Left lobe of liver (tissue), 2 donors: ENCODE measurements around the gene BLOC1S3. TPM values are rescaled to one million over a fixed set of nuclear protein-coding genes. Genes with fewer than 3 reads are reported as not detected.
"Not testable (repeated sequence)": the region's sequence is repeated elsewhere in the genome, so short reads cannot be mapped to it uniquely, and the experiment has no call there.

Experiments used
- ATAC-seq: fragments of 200-7000 bp; cut with Tn5 transposase; one replicate; pipeline ENCODE4 v1.9.1; 2020; ENCODE audit warnings: mild to moderate bottlenecking, moderate library complexity
- DNase-seq: peaks from one replicate; pipeline ENCODE4 v3.0.0-alpha.2; 2020; ENCODE audit warnings: low spot score
- total RNA-seq: library from RNA; stranded (reverse); gene quantifications from one replicate; pipeline ENCODE4 v1.2.1, GENCODE V29; 2021
- donor health status: DM: no; HTN: no; CAD: no; lungs with moderate emphysema.
- donor health status: DM: no; HTN: yes; CAD: no.

Gene BLOC1S3
- total RNA-seq, 1 donor from 2014 or later = 6.5 TPM

DNA sequence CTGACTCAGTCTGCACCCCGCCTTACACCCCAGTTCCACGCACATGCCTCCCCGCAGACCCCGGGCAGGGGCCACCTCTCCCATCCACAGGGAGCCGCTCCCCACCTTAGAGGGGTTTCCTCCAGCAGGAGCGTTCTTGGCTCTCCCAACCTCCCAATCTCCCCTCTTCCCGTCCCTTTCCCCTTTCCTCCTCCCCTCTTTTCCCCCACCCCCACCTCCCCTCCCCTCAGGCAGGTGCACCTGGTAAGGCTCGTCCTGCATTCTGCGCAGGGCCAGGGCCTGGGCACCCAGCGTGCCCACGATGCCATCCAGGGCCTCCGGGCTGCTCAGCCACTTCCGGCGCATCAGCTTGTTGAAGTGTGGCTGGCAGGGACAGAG lies 39.4 kb downstream of the BLOC1S3 start:
- ATAC-seq (no peak), DNase-seq (no peak)

GRCh38 chr19:45218426-45218825 lies 39.8 kb downstream of the BLOC1S3 start:
- DNase-seq (no peak), ATAC-seq (no peak)

- ATAC-seq (no peak), DNase-seq (no peak)
Observed at GRCh38 chr19:45218911-45219743, 40.5 kb downstream of the BLOC1S3 start.

- ATAC-seq (no peak), DNase-seq (no peak)
Observed at GRCh38 chr19:45222724-45223123, 44.1 kb downstream of the BLOC1S3 start.

- ATAC-seq = no peak
Observed at GRCh38 chr19:45223879-45224278, 45.3 kb downstream of the BLOC1S3 start.

GRCh38 chr19:45224645-45225044 lies 46.1 kb downstream of the BLOC1S3 start:
- no peak for DNase-seq
- no peak for ATAC-seq

More at GRCh38 chr19:45223879-45224278, 45.3 kb downstream of the BLOC1S3 start:
- DNase-seq = no peak

DNA sequence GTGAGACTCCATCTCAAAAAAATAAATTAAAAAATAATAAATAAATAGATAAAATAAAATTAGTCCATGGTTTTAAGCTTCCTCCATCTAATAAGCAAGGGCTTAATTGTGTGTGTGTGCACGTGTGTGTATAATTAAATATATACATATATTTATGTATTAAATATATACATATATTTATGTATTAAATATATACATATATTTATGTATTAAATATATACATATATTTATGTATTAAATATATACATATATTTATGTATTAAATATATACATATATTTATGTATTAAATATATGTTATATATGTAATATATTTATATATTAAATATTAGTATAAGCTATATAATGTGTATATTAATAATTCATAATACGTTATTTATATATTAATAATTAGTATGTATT lies 50.5 kb downstream of the BLOC1S3 start:
- ATAC-seq, DNase-seq: not testable (repeated sequence)

Other genes starting within 250 kb of the BLOC1S3 start
- 297 TPM for gene APOC4, start 236.5 kb upstream of the BLOC1S3 start, total RNA-seq
- 1,677 TPM for gene APOC2, start 232.7 kb upstream of the BLOC1S3 start, total RNA-seq
- 92.6 TPM for gene CLPTM1, start 223.4 kb upstream of the BLOC1S3 start, total RNA-seq
- 1.5 TPM for gene RELB, start 177.3 kb upstream of the BLOC1S3 start, total RNA-seq
- gene CLASRP, start 139.7 kb upstream of the BLOC1S3 start, total RNA-seq = 50.5 TPM
- 0.35 TPM for gene ZNF296, start 102.3 kb upstream of the BLOC1S3 start, total RNA-seq
- gene GEMIN7, start 99.5 kb upstream of the BLOC1S3 start, total RNA-seq = 11.7 TPM
- 11.3 TPM for gene PPP1R37, start 85.6 kb upstream of the BLOC1S3 start, total RNA-seq
- not detected for gene NKPD1, start 17.8 kb upstream of the BLOC1S3 start, total RNA-seq
- 30.6 TPM for gene TRAPPC6A, start 547 bp upstream of the BLOC1S3 start, total RNA-seq
- gene EXOC3L2, start 66.6 kb downstream of the BLOC1S3 start, total RNA-seq = 4.3 TPM
- 17.5 TPM for gene MARK4, start 72.5 kb downstream of the BLOC1S3 start, total RNA-seq
- gene CKM, start 144.1 kb downstream of the BLOC1S3 start, total RNA-seq = not detected
- not detected for gene KLC3, start 162.0 kb downstream of the BLOC1S3 start, total RNA-seq
- gene ERCC2, start 191.8 kb downstream of the BLOC1S3 start, total RNA-seq = 15.3 TPM
- 8.0 TPM for gene PPP1R13L, start 226.3 kb downstream of the BLOC1S3 start, total RNA-seq
- gene POLR1G, start 227.9 kb downstream of the BLOC1S3 start, total RNA-seq = 2.2 TPM
- gene ERCC1, start 245.1 kb downstream of the BLOC1S3 start, total RNA-seq = 25.8 TPM